Embryonic facial prominence (tissue), 1 donor: ENCODE data around the gene ARL3.

Experiments
- DNase-seq: peaks from one replicate; pipeline ENCODE4 v3.0.0-alpha.2; 2016; ENCODE audit errors: extremely low spot score

Gene ARL3

GRCh38 chr10:102641880-102642735 lies 72.1 kb downstream of the ARL3 start:
- peak; percentile 96 for DNase-seq

- no peak for DNase-seq
Measured at GRCh38 chr10:102641402-102641801, 72.8 kb downstream of the ARL3 start.

GRCh38 chr10:102639537-102639936 lies 74.7 kb downstream of the ARL3 start:
- DNase-seq: no peak

- DNase-seq: no peak
Measured at GRCh38 chr10:102635377-102635776, 78.8 kb downstream of the ARL3 start.

DNA sequence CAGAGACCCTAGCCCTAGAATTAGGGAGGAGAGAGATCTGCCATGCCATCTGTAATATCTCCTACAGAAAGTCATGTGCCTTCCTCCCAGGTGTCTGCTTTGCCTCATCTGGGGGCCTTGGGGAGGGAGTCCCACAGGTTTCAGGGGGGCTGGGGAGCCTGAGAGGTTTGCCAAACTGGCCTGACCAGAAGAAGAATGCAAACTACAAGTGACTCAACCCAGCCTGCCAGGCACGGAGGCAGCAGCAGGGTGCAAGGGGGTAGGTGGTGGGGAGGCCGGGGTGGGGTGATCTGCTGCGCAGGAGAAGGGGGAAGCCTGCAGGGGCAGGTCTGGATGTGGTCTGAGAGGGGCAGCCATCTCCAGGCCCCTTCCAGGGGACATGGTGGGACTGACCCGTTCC lies 79.5 kb downstream of the ARL3 start:
- no peak for DNase-seq

- no peak for DNase-seq
Measured at GRCh38 chr10:102633848-102634247, 80.3 kb downstream of the ARL3 start.

- no peak for DNase-seq
Measured at GRCh38 chr10:102633287-102633686, 80.9 kb downstream of the ARL3 start.

GRCh38 chr10:102632394-102633111 lies 81.6 kb downstream of the ARL3 start:
- no peak for DNase-seq

DNA sequence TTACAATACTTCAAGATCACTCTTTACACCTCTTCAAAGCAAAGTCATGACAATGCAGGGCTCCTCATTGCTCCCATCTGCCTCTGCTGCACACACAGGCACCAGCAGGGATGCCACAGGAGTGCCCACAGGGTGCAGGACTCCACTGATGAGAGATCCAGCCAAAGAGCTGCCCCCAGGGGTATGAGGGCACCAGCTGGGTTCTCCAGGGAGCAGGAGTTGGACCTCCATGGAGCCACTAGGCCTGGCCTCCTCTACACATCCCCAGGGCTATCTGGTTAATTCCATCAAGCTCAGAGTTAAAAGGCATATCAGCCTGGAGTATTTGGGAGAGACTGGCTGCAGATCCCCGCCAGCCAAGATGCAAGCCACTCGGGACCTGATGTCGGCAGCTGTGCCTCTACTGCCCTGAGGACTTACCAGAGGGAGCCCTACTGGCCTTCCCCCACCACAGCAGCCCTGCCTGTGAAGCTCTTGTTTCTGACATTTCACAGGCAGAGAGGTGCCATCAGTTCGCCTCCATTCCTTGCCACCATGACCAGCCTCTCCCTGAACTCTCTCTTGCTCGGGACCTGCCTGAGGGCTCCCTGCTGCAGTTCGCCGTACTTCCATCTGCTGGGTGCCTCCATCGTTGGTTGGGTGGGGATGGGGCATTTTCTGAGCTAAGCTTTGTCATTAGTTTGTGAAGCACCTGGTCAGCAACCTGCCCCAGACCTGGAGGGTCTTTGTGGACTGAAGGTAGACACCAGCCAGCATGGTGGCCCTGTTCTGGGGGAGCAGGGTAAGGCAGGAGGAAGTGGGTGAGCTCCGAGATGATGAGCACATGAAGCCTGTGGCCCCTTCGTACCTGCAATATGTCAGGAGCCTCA lies 82.4 kb downstream of the ARL3 start:
- no peak for DNase-seq

DNA sequence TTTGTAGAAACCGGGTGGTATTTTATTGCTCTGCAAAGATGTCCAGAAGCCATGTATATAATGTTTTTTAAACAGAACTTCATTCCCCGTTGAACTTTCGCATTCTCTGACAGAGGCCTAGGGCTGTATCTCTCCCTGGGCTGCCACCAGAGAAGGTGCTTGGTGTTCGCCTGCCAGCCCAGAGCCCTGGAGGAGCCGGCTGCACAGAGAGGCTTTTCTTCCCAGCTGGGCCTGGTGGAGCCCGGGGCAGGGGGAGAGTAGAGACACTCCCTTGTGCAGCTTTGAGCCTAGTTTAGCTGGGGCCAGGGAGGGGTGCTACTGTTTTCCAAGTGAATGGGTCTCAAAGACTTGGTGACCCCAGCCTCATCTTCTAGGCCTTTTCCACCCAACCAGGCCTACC lies 83.5 kb downstream of the ARL3 start:
- no peak for DNase-seq

DNA sequence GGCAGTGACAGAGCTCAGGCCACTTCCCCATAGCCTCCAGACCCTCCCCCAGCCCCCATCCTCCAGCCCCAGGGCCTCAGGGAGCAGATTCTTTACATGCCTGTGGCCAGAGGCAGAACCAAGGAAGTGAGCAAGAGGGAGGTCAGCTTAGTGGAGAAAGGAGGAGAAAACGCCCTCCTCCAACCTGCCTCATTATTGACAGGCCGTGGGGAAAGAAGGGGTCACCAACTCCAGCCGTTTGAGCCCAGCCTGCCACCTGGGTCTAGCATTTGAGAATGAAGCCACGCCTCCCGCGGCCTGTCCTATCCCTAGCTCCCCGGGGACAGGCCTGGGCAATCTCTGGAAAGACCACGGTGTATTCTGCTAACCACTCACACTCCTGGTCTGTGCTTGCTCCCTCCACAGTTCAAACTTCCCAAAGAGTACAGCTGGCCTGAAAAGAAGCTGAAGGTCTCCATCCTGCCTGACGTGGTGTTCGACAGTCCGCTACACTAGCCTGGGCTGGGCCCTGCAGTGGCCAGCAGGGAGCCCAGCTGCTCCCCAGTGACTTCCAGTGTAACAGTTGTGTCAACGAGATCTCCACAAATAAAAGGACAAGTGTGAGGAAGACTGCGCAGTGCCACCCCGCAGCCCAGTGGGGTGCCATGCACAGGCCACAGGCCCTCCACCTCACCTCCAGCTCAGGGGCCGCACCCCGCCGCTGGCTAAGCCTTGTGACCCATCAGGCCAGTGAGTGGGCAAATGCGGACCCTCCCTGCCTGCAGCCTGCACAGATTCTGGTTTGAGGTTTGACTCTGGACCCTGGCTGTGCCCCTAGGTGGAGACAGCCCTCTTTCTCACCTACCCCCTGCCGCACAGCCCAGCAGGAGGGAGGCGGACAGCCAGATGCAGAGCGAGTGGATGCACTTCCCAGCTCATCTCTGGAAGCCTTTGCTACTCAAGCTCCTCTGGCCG lies 84.3 kb downstream of the ARL3 start:
- DNase-seq: no peak

DNA sequence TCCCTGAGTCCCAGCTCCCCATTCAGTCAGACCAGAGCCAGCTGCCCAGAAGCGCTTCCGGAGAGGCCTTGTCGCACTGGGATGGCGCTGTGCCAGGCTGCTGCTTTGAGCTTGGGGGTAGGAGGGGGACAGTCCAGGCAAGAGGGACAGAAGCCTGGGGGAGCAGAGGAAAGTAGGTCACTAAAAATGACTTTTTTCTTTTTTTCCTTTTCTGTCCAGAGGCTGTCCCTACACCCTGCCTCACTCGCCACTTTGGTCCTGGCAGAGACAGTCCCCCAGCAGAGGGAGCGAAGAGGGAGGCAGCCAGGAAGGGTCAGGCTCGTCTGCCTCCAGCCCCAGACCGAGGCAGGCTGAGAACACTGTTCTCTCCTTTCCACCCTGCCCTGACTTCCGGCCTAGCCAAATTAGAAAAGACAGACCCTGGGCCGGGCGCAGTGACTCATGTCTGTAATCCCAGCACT lies 85.7 kb downstream of the ARL3 start:
- DNase-seq: no peak

DNA sequence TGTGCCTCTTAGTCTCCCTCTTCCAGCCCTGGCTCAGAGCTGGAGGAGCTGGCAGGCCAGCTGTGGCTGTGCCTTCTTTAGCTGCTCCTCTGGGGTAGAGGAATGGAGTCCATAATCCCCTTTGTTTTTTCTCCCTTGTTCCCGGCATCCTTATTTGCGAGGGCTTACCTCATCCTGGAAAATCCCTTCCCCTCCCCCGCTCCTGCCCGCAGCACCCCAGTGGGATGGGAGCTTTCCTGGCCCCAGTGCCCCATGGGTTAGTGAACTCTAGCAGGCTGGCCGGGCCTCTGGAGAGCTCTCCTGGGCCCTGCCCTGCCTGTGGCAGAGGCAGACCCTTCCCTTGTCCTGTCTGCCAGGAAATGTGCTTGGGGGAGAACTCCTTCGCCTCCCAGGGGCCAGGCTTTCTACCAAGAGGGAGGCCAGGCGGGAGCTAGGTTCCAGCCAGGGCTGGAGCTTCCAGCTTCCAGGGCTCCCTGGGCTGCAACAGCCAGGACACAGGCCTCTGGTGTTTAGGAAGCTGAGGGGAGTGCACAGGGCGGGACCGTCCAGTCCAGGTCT lies 86.4 kb downstream of the ARL3 start:
- no peak for DNase-seq

DNA sequence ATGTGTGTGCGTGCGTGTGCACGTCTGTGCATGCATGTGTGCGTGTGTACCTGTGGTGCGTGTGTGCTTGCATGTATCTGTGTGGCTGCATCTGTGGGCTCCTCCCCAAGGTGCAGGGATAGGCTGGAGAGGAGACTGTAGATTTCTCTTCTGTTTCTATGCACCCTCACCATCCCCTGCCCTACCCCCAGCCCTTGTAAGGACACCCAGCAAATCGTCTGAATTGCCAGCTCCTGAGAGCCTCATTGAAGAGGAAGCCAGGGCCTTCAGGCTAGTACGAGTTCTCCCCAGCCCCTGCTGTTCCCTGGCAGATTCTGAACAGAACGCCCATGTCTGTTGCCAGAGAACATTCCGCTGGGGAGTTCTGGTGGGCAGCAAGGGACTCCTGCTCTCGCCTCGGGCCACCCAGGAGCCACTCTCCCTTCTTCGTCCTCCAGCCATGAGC lies 86.9 kb downstream of the ARL3 start:
- DNase-seq: no peak

DNA sequence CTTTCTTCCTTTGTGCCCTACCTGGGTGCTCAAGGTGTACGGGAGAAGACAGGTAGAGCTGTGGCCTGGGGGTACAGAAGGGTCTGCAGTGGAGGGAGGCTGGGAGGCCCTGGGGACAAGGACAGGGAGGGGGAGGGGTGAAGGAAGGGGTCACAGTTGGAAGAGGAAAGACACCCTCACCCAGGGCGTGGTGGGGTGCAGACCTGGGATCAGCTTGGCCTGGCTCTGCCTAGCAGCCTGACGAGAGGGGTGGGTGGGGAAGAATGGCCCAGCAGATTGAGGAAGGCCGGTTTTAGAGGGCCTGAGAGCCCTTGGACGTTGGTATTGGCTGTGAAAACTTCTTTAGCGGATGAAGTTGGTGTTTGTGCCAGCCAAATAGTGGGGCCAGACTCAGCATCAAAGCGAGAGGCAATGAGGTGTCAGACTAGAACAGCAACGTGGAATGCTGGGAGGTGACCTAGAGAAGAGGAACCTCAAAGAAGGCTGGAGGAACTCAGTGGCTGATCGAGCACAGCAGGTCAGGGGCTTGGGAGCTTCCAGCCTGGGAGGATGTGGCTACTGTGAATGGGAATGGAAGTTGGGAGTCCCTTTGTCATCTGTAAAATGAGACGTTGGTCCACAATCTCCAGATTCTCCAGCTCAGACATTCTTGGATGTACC lies 88.0 kb downstream of the ARL3 start:
- no peak for DNase-seq

DNA sequence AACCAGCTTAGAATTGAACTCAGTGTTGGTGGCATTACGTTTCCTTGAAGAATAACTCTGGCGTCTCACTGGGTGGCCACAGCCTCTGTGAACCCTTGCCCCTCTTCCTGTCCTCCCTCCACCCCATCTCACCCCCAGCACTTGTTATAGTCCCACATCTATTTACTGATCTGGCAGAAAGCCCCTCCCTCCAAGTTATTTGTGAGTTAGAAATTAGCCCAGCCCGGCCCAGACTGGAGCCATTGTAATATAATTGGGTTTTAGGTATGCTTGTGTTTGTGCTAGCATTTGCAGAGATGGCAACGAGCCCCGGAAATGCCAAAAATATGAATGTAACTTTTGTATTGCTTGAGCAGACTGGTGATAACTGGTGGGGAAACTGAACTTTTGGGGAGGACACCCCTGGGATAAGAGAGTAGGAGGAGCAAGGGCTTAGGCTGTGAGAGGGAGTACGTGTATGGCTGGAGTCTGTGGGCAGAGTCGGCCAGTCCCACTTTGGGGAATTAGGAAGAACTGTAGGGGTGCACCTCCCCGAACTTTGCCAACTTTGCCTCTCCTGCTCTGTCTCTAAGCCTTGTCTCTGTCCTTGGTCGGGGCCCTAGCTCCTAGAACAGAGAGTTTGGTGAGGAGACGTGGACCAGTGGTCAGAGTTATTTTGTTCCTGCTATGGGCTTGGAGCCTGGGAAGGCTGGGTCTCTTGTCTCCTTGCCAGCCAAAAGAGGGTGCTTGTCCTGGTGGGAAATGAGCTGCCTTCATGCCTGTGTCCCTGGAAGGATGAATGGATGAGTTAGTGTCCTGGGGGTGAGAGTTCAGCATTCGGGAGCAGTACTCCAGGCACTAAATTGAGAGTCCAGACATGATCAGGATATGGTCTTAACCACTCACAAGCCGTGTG lies 89.2 kb downstream of the ARL3 start:
- no peak for DNase-seq

- no peak for DNase-seq
Measured at GRCh38 chr10:102624094-102624493, 90.1 kb downstream of the ARL3 start.
